Suppressor macrophage (primary cell): ENCODE measurements around the gene APLP2.
A peak's percentile ranks its signal among the peaks of the same experiment; 100 is the strongest.
"Not testable (repeated sequence)": the region's sequence is repeated elsewhere in the genome, so short reads cannot be mapped to it uniquely, and the experiment has no call there.

Experiments used
- DNase-seq, 4 experiments: peaks; one replicate each; pipeline ENCODE4 v3.0.0-alpha.2; 2020 to 2022

Gene APLP2

GRCh38 chr11:130061017-130061416 is 8.7 kb upstream of the APLP2 start:
- DNase-seq = no peak

GRCh38 chr11:130062026-130062425 is 7.7 kb upstream of the APLP2 start:
- no peak for DNase-seq

GRCh38 chr11:130063451-130063850 is 6.2 kb upstream of the APLP2 start:
- DNase-seq = no peak

- DNase-seq = peak in 3 of 4 experiments; percentile 15 to 43 (median 41)
Measured at GRCh38 chr11:130064596-130064995, 5.1 kb upstream of the APLP2 start.

- no peak for DNase-seq
Measured at GRCh38 chr11:130066338-130066737, 3.4 kb upstream of the APLP2 start.

GRCh38 chr11:130068546-130068985 is 1.1 kb upstream of the APLP2 start:
- no peak for DNase-seq

- DNase-seq = peak; percentile 68 to 81 (median 72)
Measured at GRCh38 chr11:130068986-130069658, 572 bp upstream of the APLP2 start.

GRCh38 chr11:130070109-130070845 is 583 bp downstream of the APLP2 start:
- DNase-seq = peak in 3 of 4 experiments; percentile 35 to 61 (median 48)

- DNase-seq = peak; percentile 41 to 72 (median 68)
Measured at GRCh38 chr11:130070846-130071200, 1.1 kb downstream of the APLP2 start.

GRCh38 chr11:130071211-130071712 is 1.6 kb downstream of the APLP2 start:
- DNase-seq = peak; percentile 38 to 61 (median 56)

- DNase-seq = no peak
Measured at GRCh38 chr11:130074736-130075135, 5.0 kb downstream of the APLP2 start.

- DNase-seq = no peak
Measured at GRCh38 chr11:130076778-130077481, 7.2 kb downstream of the APLP2 start.

- DNase-seq = no peak
Measured at GRCh38 chr11:130077671-130078070, 8.0 kb downstream of the APLP2 start.

- no peak for DNase-seq
Measured at GRCh38 chr11:130078080-130078479, 8.4 kb downstream of the APLP2 start.

GRCh38 chr11:130085671-130086290 is 16.1 kb downstream of the APLP2 start:
- peak in 1 of 4 experiments; percentile 32 for DNase-seq

GRCh38 chr11:130086669-130087068 is 17.0 kb downstream of the APLP2 start:
- peak in 2 of 4 experiments; percentile 35 to 39 for DNase-seq

GRCh38 chr11:130087294-130087926 is 17.7 kb downstream of the APLP2 start:
- DNase-seq = peak in 2 of 4 experiments; percentile 26 to 31

- DNase-seq = no peak
Measured at GRCh38 chr11:130088217-130088616, 18.5 kb downstream of the APLP2 start.

- no peak for DNase-seq
Measured at GRCh38 chr11:130088919-130089673, 19.4 kb downstream of the APLP2 start.

- DNase-seq = no peak
Measured at GRCh38 chr11:130089674-130090073, 20.0 kb downstream of the APLP2 start.

- DNase-seq = not testable (repeated sequence)
Measured at GRCh38 chr11:130090517-130090916, 20.8 kb downstream of the APLP2 start.
